PC-3 (cell line): Measurements from ENCODE around the gene FLVCR1. TPM values are rescaled to one million over a fixed set of nuclear protein-coding genes. Genes with fewer than 3 reads are reported as not detected.

Experiments
- ATAC-seq: fragments of 200-7000 bp; cut with Tn5 transposase; 2 replicates; pipeline ENCODE4 v1.9.1; 2020; ENCODE audit warnings: mild to moderate bottlenecking, moderate library complexity
- BruUV-seq: library from RNA; stranded (reverse); fragments of 400-500 nt; replicated peaks from 2 replicates; lab custom pipeline; 2021; lab: Mats Ljungman, UMichigan
- CTCF ChIA-PET: fragments of 300-600 bp; sonication (Branson Sonifier 250); formaldehyde crosslinking; loops from one replicate; lab custom pipeline; 2022; ENCODE audit warnings: antibody characterized with exemption; lab: Charles Lee
- POLR2A ChIA-PET: fragments of 300-600 bp; sonication (Branson Sonifier 250); formaldehyde crosslinking; loops from one replicate; lab custom pipeline; 2022; ENCODE audit warnings: antibody characterized with exemption; ENCODE audit not compliant: unreplicated experiment; lab: Charles Lee
- DNase-seq: peaks from one replicate; pipeline ENCODE4 v3.0.0-alpha.2; 2015
- H2AFZ ChIP-seq: fragments of 300-600 bp; sonication (generic); 2 replicates; pipeline ENCODE4 v1.6.0; 2016; ENCODE audit warnings: antibody characterized with exemption, low read length
- H3F3A ChIP-seq: fragments of 300-600 bp; sonication (generic); one replicate; pipeline ENCODE4 v1.6.0; 2017; ENCODE audit warnings: antibody characterized with exemption, low read length, control low read depth, mild to moderate bottlenecking; ENCODE audit not compliant: unreplicated experiment
- H3K27ac ChIP-seq: fragments of 300-600 bp; sonication (generic); 2 replicates; pipeline ENCODE4 v1.5.1; 2016; ENCODE audit warnings: mild to moderate bottlenecking, low read length
- H3K27me3 ChIP-seq: fragments of 300-600 bp; sonication (generic); 2 replicates; pipeline ENCODE4 v1.6.1; 2016; ENCODE audit warnings: low read length, mixed read lengths
- H3K36me3 ChIP-seq: fragments of 300-600 bp; sonication (generic); 2 replicates; pipeline ENCODE4 v1.6.1; 2016; ENCODE audit warnings: low read depth, mixed run types, low read length, mixed read lengths
- H3K4me1 ChIP-seq: fragments of 300-600 bp; sonication (generic); 2 replicates; pipeline ENCODE4 v1.5.1; 2016; ENCODE audit warnings: low read length; ENCODE audit not compliant: insufficient read depth
- H3K4me2 ChIP-seq: fragments of 300-600 bp; sonication (generic); 2 replicates; pipeline ENCODE4 v1.6.0; 2016; ENCODE audit warnings: low read length
- H3K4me3 ChIP-seq: fragments of 300-600 bp; sonication (generic); 2 replicates; pipeline ENCODE4 v1.5.1; 2016; ENCODE audit warnings: mild to moderate bottlenecking, low read length, mixed read lengths
- H3K79me2 ChIP-seq: fragments of 300-600 bp; sonication (generic); 2 replicates; pipeline ENCODE4 v1.6.1; 2017; ENCODE audit warnings: low read length, mixed read lengths
- H3K9ac ChIP-seq: fragments of 300-600 bp; sonication (generic); 2 replicates; pipeline ENCODE4 v1.6.0; 2016; ENCODE audit warnings: mild to moderate bottlenecking, low read length
- H3K9me2 ChIP-seq: fragments of 300-600 bp; sonication (generic); replicated peaks from 2 replicates; pipeline ENCODE4 v1.6.1; 2016; ENCODE audit warnings: mixed run types, low read length, mixed read lengths
- H3K9me3 ChIP-seq: fragments of 300-600 bp; sonication (generic); 2 replicates; pipeline ENCODE4 v1.6.1; 2016; ENCODE audit warnings: low read length, mixed read lengths
- H4K20me1 ChIP-seq: fragments of 300-600 bp; sonication (generic); 2 replicates; pipeline ENCODE4 v1.6.1; 2016; ENCODE audit warnings: low read length, mixed read lengths
- CTCF ChIP-seq: fragments of 300-600 bp; sonication (generic); conservative IDR thresholded peaks from 2 replicates; pipeline ENCODE4 v1.5.1; 2017; ENCODE audit warnings: antibody characterized with exemption, low read depth, mild to moderate bottlenecking, low read length
- EZH2 ChIP-seq: fragments of 300-600 bp; sonication (generic); IDR thresholded peaks from one replicate; pipeline ENCODE4 v1.6.1; 2017; ENCODE audit warnings: antibody characterized with exemption, mild to moderate bottlenecking, low read length; ENCODE audit not compliant: unreplicated experiment
- EZH2phosphoT487 ChIP-seq: fragments of 300-600 bp; sonication (generic); IDR thresholded peaks from 2 replicates; pipeline ENCODE4 v1.6.1; 2018; ENCODE audit warnings: mild to moderate bottlenecking, antibody characterized with exemption, low read length, borderline replicate concordance
- intact Hi-C: fragments of 100-400 bp; cut with micrococcal nuclease; formaldehyde crosslinking; loops from 2 replicates; pipeline ENCODE4 v1.9.0; 2023
- total RNA-seq: library from RNA; depleted of rRNA; stranded (reverse); fragments of >200 nt; gene quantifications from 2 replicates; pipeline ENCODE4 v1.2.3, GENCODE V29; 2014

FLVCR1 gene
- total RNA-seq, 1 experiment from 2014 or later = 13.9 TPM

GRCh38 chr1:212944229-212944901, 86.3 kb downstream of the FLVCR1 start:
- Histone ChIP-seq H4K20me1 (no peaks in the 10 kb centered on the region), H3K27me3 (no peaks in the 10 kb centered on the region), H3K9ac (no peak overlapping the region), H3K27ac (no peak overlapping the region), H3K36me3 (no peaks in the 10 kb centered on the region), H3K4me2 (no peak overlapping the region), H3K9me2 (no peaks in the 10 kb centered on the region), H3K79me2 (no peaks in the 10 kb centered on the region), H3K9me3 (no peaks in the 10 kb centered on the region), H3K4me3 (no peak overlapping the region), H3F3A (no peaks in the 10 kb centered on the region), H2AFZ (no peak overlapping the region), H3K4me1 (no peaks in the 10 kb centered on the region)
- ChIA-PET CTCF (no interaction called here), POLR2A (interaction anchor here (0.6 kb wide), 1 partner anchor 67 kb away, joined by 3 read pairs; no protein-coding TSS in a partner anchor)
- TF ChIP-seq CTCF (no peak), EZH2phosphoT487 (no peak), EZH2 (no peak)
- no peak for DNase-seq
- intact Hi-C loops = no loop called here
- ATAC-seq = no peak
- no TSS peak for BruUV-seq

- no peak for TF ChIP-seq CTCF
- ATAC-seq (no peak), DNase-seq (no peak)
- intact Hi-C loops = no loop called here
- H3K79me2 ChIP-seq = no peaks in the 10 kb centered on the region
- no peaks in the 10 kb centered on the region for H3F3A ChIP-seq
- no peaks in the 10 kb centered on the region for H3K27me3 ChIP-seq
- no TSS peak for BruUV-seq
- H3K9me3 ChIP-seq = no peaks in the 10 kb centered on the region
- H3K9ac ChIP-seq = no peak overlapping the region
- no peak overlapping the region for H2AFZ ChIP-seq
- H3K4me3 ChIP-seq = no peak overlapping the region
- H3K4me2 ChIP-seq = no peak overlapping the region
- no peaks in the 10 kb centered on the region for H4K20me1 ChIP-seq
- ChIA-PET CTCF (no interaction called here), POLR2A (no interaction called here)
- peaks cover 4% of the 10 kb centered on the region; the same call in 1 of the 2 replicates for H3K4me1 ChIP-seq
- no peak overlapping the region for H3K27ac ChIP-seq
- H3K36me3 ChIP-seq = no peaks in the 10 kb centered on the region
- no peaks in the 10 kb centered on the region for H3K9me2 ChIP-seq
These were observed 87.0 kb downstream of the FLVCR1 start for GRCh38 chr1:212945056-212945455.

- no peaks in the 10 kb centered on the region for H3K79me2 ChIP-seq
- ChIA-PET POLR2A (no interaction called here), CTCF (no interaction called here)
- no peaks in the 10 kb centered on the region for H4K20me1 ChIP-seq
- no peak for TF ChIP-seq EZH2
- no peak for TF ChIP-seq CTCF
- TF ChIP-seq EZH2phosphoT487 = no peak
- no peaks in the 10 kb centered on the region for H3K36me3 ChIP-seq
- peaks cover 5% of the 10 kb centered on the region; the same call in 1 of the 2 replicates for H3K4me1 ChIP-seq
- H3K4me3 ChIP-seq = no peak overlapping the region
- BruUV-seq = no TSS peak
- no peak overlapping the region for H3K4me2 ChIP-seq
- H2AFZ ChIP-seq = no peak overlapping the region
- H3K27ac ChIP-seq = no peak overlapping the region
- H3K27me3 ChIP-seq = no peaks in the 10 kb centered on the region
- no peaks in the 10 kb centered on the region for H3K9me2 ChIP-seq
- H3F3A ChIP-seq = no peaks in the 10 kb centered on the region
- DNase-seq (no peak), ATAC-seq (no peak)
- intact Hi-C loops = no loop called here
- H3K9me3 ChIP-seq = no peaks in the 10 kb centered on the region
- H3K9ac ChIP-seq = no peak overlapping the region
These were observed 87.5 kb downstream of the FLVCR1 start for GRCh38 chr1:212945463-212946160.
